Fibroblast of pulmonary artery (primary cell): ENCODE results near the gene KIAA1328.
A peak's percentile ranks its signal among the peaks of the same experiment; 100 is the strongest.

Experiments used
- DNase-seq: peaks from one replicate; pipeline ENCODE4 v3.0.0-alpha.2; 2010; ENCODE audit warnings: low read depth
- H3K4me3 ChIP-seq: replicated peaks from 2 replicates; pipeline ENCODE4 v1.5.1; 2011; ENCODE audit warnings: low read depth, mild to moderate bottlenecking, control low read depth, low read length, moderate library complexity
- TF ChIP-seq, protein P1 (sequence below): IDR thresholded peaks from 2 replicates; pipeline ENCODE4 v1.5.1; 2011; ENCODE audit warnings: mild to moderate bottlenecking, control low read depth, low read length, inconsistent platforms; ENCODE audit errors: missing control alignments

Gene KIAA1328

DNA sequence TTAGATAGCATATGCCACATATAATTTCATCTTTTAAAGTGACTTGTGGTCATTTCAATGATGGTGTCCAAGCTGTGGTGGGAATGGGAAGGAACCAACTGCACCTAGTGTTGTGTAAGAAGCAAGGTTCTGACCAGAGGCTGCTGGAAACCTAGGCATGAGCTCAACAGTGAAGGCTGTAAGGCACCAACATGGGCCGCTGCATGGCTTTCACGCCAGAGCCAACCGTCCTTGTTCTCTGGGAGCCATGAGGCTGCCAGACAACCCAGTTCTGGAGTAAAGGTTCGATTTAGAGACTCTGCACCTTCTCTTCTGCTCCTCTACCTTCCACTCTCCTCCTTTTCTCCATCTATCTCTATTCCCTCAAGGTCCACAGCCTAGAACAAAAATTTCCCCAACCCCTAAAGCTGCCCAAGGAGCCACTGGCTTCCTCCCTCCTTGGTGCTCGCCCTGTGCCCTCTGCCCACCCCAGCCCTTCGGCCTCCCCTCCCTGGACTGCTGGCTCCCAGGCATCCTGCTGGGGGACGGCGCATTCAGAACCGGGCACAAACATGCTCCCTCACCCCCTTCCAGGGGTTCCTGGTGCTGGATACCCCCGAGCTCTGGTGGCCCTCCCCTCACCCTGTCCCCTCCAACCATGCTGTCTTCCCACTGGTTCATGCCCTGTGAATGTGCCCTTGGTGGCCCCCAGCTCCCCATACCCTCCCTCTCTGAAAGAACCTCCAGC lies 431.6 kb downstream of the KIAA1328 start:
- no peak overlapping the region for H3K4me3 ChIP-seq
- DNase-seq: no peak
- TF ChIP-seq, protein P1, sequence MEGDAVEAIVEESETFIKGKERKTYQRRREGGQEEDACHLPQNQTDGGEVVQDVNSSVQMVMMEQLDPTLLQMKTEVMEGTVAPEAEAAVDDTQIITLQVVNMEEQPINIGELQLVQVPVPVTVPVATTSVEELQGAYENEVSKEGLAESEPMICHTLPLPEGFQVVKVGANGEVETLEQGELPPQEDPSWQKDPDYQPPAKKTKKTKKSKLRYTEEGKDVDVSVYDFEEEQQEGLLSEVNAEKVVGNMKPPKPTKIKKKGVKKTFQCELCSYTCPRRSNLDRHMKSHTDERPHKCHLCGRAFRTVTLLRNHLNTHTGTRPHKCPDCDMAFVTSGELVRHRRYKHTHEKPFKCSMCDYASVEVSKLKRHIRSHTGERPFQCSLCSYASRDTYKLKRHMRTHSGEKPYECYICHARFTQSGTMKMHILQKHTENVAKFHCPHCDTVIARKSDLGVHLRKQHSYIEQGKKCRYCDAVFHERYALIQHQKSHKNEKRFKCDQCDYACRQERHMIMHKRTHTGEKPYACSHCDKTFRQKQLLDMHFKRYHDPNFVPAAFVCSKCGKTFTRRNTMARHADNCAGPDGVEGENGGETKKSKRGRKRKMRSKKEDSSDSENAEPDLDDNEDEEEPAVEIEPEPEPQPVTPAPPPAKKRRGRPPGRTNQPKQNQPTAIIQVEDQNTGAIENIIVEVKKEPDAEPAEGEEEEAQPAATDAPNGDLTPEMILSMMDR: no peak

DNA sequence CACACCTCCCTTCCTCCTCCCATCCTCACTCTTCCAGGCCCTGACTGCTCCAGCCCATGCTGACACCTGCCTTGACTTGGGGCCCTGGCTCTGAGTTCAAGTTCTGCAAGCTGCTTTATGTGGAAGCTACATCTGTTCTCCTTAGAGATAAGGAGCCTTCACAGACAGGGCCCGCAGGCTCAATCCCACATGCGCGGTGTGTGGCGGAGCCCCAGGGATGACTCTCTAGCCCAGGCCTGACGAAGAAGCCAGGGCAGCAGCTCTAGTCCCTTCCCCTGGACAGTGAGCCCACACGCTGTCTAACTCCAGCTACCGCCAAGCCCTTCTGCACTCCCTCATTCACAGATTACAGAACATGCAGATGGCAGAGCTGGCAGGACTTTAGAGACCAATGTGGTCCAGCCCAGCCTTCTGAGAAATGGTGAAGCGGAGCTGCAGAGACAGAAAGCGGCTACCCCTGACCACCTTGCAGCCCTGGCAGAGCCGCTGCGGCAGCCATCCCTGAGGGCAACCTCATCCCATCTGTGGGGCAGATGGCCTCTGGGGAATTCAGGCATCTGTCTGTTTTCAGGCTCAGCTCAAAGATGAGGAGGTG lies 432.4 kb downstream of the KIAA1328 start:
- TF ChIP-seq, protein P1: no peak
- DNase-seq: no peak
- H3K4me3 ChIP-seq: no peak overlapping the region

DNA sequence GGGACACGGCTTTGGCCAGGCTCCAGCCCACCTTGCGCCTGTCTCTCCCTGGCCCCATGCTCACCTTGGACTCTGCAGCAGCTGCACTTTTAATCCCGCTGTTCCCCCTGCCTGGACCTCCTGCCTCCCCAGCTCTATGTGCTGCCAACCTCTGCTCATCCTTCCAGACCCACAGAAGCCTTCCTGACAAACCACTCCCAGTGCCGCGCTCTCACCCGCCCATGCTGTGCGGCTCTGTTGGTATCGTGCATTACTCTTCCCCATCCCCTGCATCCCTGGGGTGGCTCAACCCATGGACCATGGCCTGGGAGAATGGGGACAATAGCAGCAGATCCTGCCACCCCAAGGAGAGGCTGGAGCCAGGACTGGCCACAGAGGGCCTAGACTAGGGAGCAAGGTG lies 433.1 kb downstream of the KIAA1328 start:
- TF ChIP-seq, protein P1: no peak
- no peak overlapping the region for H3K4me3 ChIP-seq
- no peak for DNase-seq

DNA sequence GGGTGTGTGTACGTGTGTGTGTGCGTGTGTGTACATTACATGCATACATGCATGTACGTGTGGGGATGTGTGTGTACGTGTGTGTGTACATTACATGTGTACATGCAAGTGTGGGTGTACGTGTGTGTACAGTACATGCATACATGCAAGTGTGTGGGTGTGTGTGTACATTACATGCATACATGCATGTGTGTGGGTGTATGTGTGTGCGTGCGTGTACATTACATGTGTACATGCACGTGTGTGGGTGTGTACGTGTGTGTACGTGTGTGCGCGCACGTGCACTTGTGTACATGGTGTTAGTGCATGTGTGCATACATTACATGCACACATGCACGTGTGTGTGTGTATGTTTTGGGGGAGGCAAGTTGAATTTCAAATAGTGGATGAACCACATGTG lies 436.0 kb downstream of the KIAA1328 start:
- no peak overlapping the region for H3K4me3 ChIP-seq
- TF ChIP-seq, protein P1: no peak
- DNase-seq: no peak

DNA sequence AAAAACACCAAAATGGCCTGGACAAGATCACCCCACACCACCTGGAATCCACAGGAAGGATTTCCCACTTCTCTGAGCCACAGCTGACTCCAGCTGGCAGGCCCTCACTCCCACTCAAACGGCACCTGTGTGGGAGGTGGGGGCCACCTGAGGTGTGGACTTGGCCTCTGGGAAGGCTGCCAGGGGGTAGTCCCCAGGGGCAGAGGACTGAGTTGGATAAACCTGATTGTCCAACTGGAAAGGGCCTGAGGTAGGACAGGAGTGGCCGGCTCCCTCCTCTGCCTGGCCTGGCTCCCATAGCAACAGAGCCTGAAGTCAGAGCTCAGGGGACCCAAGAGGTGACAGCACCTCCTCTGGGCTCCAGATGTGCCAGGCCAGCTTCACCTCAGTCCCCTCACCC lies 436.5 kb downstream of the KIAA1328 start:
- no peak for DNase-seq
- TF ChIP-seq, protein P1: no peak
- H3K4me3 ChIP-seq: no peak overlapping the region

DNA sequence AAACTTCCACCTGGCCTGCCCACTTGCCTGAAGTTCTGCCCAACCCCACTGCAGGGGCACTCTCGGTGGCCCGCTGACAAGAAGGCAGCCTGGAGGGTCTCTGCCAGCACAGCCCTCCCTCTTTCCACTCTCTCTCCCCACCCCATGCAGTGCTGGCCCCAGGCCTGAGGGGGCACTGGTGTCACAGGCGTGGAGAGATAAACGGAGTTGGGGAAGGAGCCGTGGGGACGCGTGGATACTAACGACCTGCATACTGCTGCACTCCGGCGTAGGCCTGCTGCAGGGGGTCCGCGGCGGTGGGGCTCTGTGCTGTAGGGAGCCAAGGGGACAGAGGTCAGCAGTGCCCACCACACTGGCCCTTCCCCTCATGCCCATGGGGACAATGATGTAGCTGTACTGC lies 437.4 kb downstream of the KIAA1328 start:
- TF ChIP-seq, protein P1: no peak
- H3K4me3 ChIP-seq: no peak overlapping the region
- DNase-seq: no peak

GRCh38 chr18:37270038-37270665 lies 441.2 kb downstream of the KIAA1328 start:
- DNase-seq: peak; percentile 69
- TF ChIP-seq, protein P1: no peak
- H3K4me3 ChIP-seq: no peak overlapping the region
